PFSK-1 (cell line): ENCODE results near the gene ADCY1.

Experiments used
- FOXP2 ChIP-seq: optimal IDR thresholded peaks from 2 replicates; pipeline ENCODE3; 2011; ENCODE audit warnings: borderline replicate concordance, control low read depth, inconsistent platforms; ENCODE audit not compliant: insufficient read depth; ENCODE audit errors: extremely low read length, extremely low read depth
- POLR2AphosphoS5 ChIP-seq: IDR thresholded peaks from 2 replicates; pipeline ENCODE4 v1.6.1; 2012; ENCODE audit warnings: low read depth, mild to moderate bottlenecking, control low read depth, low read length, moderate library complexity
- REST ChIP-seq, 2 experiments: IDR thresholded peaks; 2 replicates each; pipeline versions ENCODE4 v1.6.1 to v1.8.0; 2011 to 2012; ENCODE audit warnings: low read depth in 2 of 2, low read length in 2 of 2, control low read depth in 1 of 2, inconsistent platforms in 1 of 2, mild to moderate bottlenecking in 1 of 2, moderate library complexity in 1 of 2; ENCODE audit not compliant: insufficient read depth in 1 of 2
- SIN3A ChIP-seq: IDR thresholded peaks from 2 replicates; pipeline ENCODE4 v1.6.1; 2012; ENCODE audit warnings: mild to moderate bottlenecking, low read length, moderate library complexity, borderline replicate concordance; ENCODE audit not compliant: insufficient read depth
- TAF1 ChIP-seq: IDR thresholded peaks from 2 replicates; pipeline ENCODE4 v1.6.1; 2012; ENCODE audit warnings: low read length, control low read depth, borderline replicate concordance; ENCODE audit not compliant: insufficient read depth

The ADCY1 gene

GRCh38 chr7:45695249-45695995 lies 121.3 kb downstream of the ADCY1 start:
- TF ChIP-seq FOXP2, result no peak
- no peak for TF ChIP-seq TAF1
- TF ChIP-seq REST (IDR thresholded peaks at IDR 0.05; ENCODE audit: insufficient read depth in 1 of 2, low read depth in 2 of 2, low read length in 2 of 2), result no peak
- no peak for TF ChIP-seq POLR2AphosphoS5
- TF ChIP-seq SIN3A, result no peak

GRCh38 chr7:45696476-45696875 lies 122.3 kb downstream of the ADCY1 start:
- no peak for TF ChIP-seq TAF1
- no peak for TF ChIP-seq REST (IDR thresholded peaks at IDR 0.05; ENCODE audit: insufficient read depth in 1 of 2, low read depth in 2 of 2, low read length in 2 of 2)
- no peak for TF ChIP-seq SIN3A
- TF ChIP-seq FOXP2, result no peak
- no peak for TF ChIP-seq POLR2AphosphoS5

GRCh38 chr7:45697576-45698136 lies 123.5 kb downstream of the ADCY1 start:
- no peak for TF ChIP-seq SIN3A
- TF ChIP-seq POLR2AphosphoS5, result no peak
- TF ChIP-seq FOXP2, result no peak
- no peak for TF ChIP-seq REST (IDR thresholded peaks at IDR 0.05; ENCODE audit: insufficient read depth in 1 of 2, low read depth in 2 of 2, low read length in 2 of 2)
- no peak for TF ChIP-seq TAF1

GRCh38 chr7:45698303-45699014 lies 124.3 kb downstream of the ADCY1 start:
- TF ChIP-seq TAF1 (no peak), POLR2AphosphoS5 (no peak), SIN3A (no peak), FOXP2 (no peak), REST (IDR thresholded peaks at IDR 0.05; ENCODE audit: insufficient read depth in 1 of 2, low read depth in 2 of 2, low read length in 2 of 2) (no peak)
